ENCODE measurements around the gene RSPO3.

DNA sequence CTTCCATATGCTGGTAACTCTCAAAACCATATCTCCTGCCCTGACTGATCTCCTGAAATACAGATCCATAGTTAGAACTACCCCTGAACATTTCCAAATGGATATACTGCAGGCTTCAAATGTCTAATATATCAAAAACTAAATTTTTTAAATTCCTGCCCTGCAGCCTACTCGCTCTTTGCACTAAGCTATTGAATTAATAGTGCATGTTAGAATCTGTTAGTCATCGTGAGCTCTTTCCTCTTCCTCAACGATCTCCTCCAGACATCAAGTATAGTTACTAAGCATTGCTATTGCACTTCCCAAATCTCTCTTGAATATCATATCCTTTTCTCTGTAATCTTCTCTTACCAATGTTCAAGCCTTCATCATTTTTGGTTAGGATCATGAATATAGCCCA, 26.0 kb upstream of the RSPO3 start:
- TF ChIP-seq CHD2 (IDR thresholded peaks at IDR 0.05; ENCODE audit: low read length, partially characterized antibody) (no peak), MAFK (IDR thresholded peaks at IDR 0.05; ENCODE audit: partially characterized antibody) (no peak), JUN (IDR thresholded peaks at IDR 0.05) (no peak), EP300 (IDR thresholded peaks at IDR 0.05) (no peak)
- TF ChIP-seq, protein P1, sequence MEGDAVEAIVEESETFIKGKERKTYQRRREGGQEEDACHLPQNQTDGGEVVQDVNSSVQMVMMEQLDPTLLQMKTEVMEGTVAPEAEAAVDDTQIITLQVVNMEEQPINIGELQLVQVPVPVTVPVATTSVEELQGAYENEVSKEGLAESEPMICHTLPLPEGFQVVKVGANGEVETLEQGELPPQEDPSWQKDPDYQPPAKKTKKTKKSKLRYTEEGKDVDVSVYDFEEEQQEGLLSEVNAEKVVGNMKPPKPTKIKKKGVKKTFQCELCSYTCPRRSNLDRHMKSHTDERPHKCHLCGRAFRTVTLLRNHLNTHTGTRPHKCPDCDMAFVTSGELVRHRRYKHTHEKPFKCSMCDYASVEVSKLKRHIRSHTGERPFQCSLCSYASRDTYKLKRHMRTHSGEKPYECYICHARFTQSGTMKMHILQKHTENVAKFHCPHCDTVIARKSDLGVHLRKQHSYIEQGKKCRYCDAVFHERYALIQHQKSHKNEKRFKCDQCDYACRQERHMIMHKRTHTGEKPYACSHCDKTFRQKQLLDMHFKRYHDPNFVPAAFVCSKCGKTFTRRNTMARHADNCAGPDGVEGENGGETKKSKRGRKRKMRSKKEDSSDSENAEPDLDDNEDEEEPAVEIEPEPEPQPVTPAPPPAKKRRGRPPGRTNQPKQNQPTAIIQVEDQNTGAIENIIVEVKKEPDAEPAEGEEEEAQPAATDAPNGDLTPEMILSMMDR (IDR thresholded peaks at IDR 0.05), result no peak
